Measurements from ENCODE around the gene SCFD2.

The SCFD2 gene

GRCh38 chr4:52883707-52884669, 481.9 kb downstream of the SCFD2 start:
- TF ChIP-seq CTCF (IDR thresholded peaks at IDR 0.05; ENCODE audit: low read length, missing control alignments), result no peak
- H3K4me3 ChIP-seq (replicated peaks; ENCODE audit: low read depth, low read length), result no peak overlapping the region
- no peak for DNase-seq (ENCODE audit: low read depth)

GRCh38 chr4:52883183-52883621, 482.7 kb downstream of the SCFD2 start:
- DNase-seq (ENCODE audit: low read depth), result no peak
- H3K4me3 ChIP-seq (replicated peaks; ENCODE audit: low read depth, low read length), result no peak overlapping the region
- no peak for TF ChIP-seq CTCF (IDR thresholded peaks at IDR 0.05; ENCODE audit: low read length, missing control alignments)

- no peak for DNase-seq (ENCODE audit: low read depth)
- no peak for TF ChIP-seq CTCF (IDR thresholded peaks at IDR 0.05; ENCODE audit: low read length, missing control alignments)
- no peak overlapping the region for H3K4me3 ChIP-seq (replicated peaks; ENCODE audit: low read depth, low read length)
Observed at GRCh38 chr4:52880994-52881393, 484.9 kb downstream of the SCFD2 start.

- DNase-seq (ENCODE audit: low read depth), result no peak
- no peak overlapping the region for H3K4me3 ChIP-seq (replicated peaks; ENCODE audit: low read depth, low read length)
- no peak for TF ChIP-seq CTCF (IDR thresholded peaks at IDR 0.05; ENCODE audit: low read length, missing control alignments)
Observed at GRCh38 chr4:52879471-52879870, 486.4 kb downstream of the SCFD2 start.

- DNase-seq (ENCODE audit: low read depth), result no peak
- no peak for TF ChIP-seq CTCF (IDR thresholded peaks at IDR 0.05; ENCODE audit: low read length, missing control alignments)
- no peak overlapping the region for H3K4me3 ChIP-seq (replicated peaks; ENCODE audit: low read depth, low read length)
Observed at GRCh38 chr4:52877694-52878093, 488.2 kb downstream of the SCFD2 start.

- no peak for TF ChIP-seq CTCF (IDR thresholded peaks at IDR 0.05; ENCODE audit: low read length, missing control alignments)
- H3K4me3 ChIP-seq (replicated peaks; ENCODE audit: low read depth, low read length), result no peak overlapping the region
- no peak for DNase-seq (ENCODE audit: low read depth)
Observed at GRCh38 chr4:52877036-52877435, 488.8 kb downstream of the SCFD2 start.

Measured in fibroblast of pulmonary artery (primary cell).